Measurements from ENCODE around the gene G0S2. TPM values are rescaled to one million over a fixed set of nuclear protein-coding genes. Genes with fewer than 3 reads are reported as not detected.

The G0S2 gene
- total RNA-seq, 1 donor from 2014 or later = 1.0 TPM

DNA sequence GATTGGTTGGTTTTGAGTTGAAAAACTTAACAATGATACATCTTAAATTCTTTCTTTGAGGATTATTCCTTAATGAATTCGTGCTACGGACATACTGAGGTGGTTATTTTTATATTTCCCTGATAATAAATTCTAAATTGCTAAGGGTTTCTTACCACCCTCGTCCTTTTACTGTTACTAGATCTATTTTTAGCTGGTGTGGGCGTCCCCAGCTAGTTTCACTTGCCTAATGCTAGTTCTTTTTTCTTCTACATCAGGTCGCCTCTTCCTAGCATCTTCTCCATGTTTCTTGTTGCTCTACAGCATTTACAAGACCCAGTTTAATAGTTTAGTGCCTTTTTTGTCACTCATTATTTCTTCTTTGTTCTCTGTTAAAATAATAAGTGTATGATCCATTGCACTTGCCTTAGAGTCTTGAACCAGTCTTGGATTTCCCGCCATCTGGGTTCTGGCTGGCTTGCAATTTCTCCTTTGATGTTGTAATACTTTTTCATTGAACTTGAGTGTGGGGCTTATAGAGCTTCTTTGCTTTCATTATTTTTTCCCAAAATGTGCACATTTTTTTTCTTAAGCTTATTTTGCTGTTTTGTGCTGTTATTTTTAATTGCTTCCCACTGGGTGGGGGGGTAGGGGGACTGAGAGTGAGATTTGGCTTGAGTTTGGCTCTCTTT is 28.8 kb downstream of the G0S2 start:
- Mint-ChIP-seq H3K36me3 (ENCODE audit: low read depth) (no peaks in the 10 kb centered on the region), H3K4me1 (ENCODE audit: low read depth) (no peaks in the 10 kb centered on the region), H3K4me3 (ENCODE audit: unreplicated experiment) (no peak overlapping the region), H3K9me3 (ENCODE audit: low read depth) (no peaks in the 10 kb centered on the region), H3K27ac (ENCODE audit: unreplicated experiment) (no peak overlapping the region), H3K27me3 (ENCODE audit: low read depth) (peaks cover 83% of the 10 kb centered on the region)
- no peak for DNase-seq (ENCODE audit: low spot score)
- TF ChIP-seq, protein P1, sequence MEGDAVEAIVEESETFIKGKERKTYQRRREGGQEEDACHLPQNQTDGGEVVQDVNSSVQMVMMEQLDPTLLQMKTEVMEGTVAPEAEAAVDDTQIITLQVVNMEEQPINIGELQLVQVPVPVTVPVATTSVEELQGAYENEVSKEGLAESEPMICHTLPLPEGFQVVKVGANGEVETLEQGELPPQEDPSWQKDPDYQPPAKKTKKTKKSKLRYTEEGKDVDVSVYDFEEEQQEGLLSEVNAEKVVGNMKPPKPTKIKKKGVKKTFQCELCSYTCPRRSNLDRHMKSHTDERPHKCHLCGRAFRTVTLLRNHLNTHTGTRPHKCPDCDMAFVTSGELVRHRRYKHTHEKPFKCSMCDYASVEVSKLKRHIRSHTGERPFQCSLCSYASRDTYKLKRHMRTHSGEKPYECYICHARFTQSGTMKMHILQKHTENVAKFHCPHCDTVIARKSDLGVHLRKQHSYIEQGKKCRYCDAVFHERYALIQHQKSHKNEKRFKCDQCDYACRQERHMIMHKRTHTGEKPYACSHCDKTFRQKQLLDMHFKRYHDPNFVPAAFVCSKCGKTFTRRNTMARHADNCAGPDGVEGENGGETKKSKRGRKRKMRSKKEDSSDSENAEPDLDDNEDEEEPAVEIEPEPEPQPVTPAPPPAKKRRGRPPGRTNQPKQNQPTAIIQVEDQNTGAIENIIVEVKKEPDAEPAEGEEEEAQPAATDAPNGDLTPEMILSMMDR (IDR thresholded peaks at IDR 0.05) = no peak

DNA sequence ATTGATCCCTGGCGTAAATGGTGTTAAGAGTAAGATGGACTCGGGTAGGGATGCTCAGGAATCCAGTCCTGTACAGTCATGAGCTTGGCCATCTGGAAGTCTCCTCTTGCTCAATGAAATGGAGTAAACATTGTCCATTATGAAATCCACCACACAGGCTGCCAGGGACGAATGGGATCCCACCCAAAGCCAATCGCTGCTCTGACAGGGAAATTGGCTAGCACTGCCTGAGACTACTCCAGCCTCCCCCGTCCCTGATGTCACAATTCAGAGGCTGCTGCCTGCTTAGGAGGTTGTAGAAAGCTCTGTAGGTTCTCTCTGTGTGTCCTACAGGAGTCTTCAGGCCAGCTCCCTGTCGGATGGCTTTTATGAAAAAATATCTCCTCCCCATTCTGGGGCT is 29.4 kb downstream of the G0S2 start, which contains the start of gene HSD11B1:
Gene HSD11B1, plus strand, starts transcription at position 263 of the 400 bp plus-strand sequence. Its CDS starts 97 bp downstream, at position 360.
- H3K4me1 Mint-ChIP-seq (ENCODE audit: low read depth) = no peaks in the 10 kb centered on the region
- no peak for DNase-seq (ENCODE audit: low spot score)
- H3K36me3 Mint-ChIP-seq (ENCODE audit: low read depth) = no peaks in the 10 kb centered on the region
- H3K4me3 Mint-ChIP-seq (ENCODE audit: unreplicated experiment) = no peak within 1 kb of the TSS
- H3K27me3 Mint-ChIP-seq (ENCODE audit: low read depth) = peaks cover 83% of the 10 kb centered on the region
- H3K9me3 Mint-ChIP-seq (ENCODE audit: low read depth) = no peaks in the 10 kb centered on the region
- TF ChIP-seq, protein P1 (IDR thresholded peaks at IDR 0.05) = no peak
- H3K27ac Mint-ChIP-seq (ENCODE audit: unreplicated experiment) = no peak within 1 kb of the TSS

DNA sequence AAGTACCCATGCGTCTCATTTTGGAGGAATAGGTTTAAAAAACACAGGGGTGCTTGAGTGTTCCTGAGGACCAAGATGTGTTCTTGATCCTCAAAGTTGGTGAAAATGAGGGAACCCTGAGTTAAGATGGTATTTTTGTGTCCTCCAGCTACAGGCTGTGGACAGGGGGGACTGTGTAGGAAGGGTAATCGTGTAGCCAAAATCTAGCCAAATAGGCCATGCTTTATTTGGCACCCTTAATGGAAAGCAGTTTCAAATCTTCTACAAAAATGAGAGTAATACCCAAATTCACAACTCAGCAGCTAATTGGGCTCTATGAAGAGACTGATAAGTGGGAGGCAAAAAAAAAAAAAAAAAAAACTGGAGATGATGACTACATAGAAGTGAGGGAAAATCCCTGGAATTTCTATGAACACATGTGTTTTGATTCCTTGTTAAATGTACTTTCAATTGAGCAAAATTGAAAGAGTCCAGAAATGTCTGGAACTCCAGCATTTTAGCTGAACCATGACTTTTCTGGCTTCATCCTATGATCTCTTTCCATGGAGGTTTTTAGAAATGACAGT is 29.9 kb downstream of the G0S2 start:
- peaks cover 82% of the 10 kb centered on the region for H3K27me3 Mint-ChIP-seq (ENCODE audit: low read depth)
- no peak overlapping the region for H3K4me3 Mint-ChIP-seq (ENCODE audit: unreplicated experiment)
- H3K27ac Mint-ChIP-seq (ENCODE audit: unreplicated experiment) = no peak overlapping the region
- H3K4me1 Mint-ChIP-seq (ENCODE audit: low read depth) = no peaks in the 10 kb centered on the region
- DNase-seq (ENCODE audit: low spot score) = no peak
- H3K36me3 Mint-ChIP-seq (ENCODE audit: low read depth) = no peaks in the 10 kb centered on the region
- TF ChIP-seq, protein P1 (IDR thresholded peaks at IDR 0.05) = no peak
- H3K9me3 Mint-ChIP-seq (ENCODE audit: low read depth) = no peaks in the 10 kb centered on the region

DNA sequence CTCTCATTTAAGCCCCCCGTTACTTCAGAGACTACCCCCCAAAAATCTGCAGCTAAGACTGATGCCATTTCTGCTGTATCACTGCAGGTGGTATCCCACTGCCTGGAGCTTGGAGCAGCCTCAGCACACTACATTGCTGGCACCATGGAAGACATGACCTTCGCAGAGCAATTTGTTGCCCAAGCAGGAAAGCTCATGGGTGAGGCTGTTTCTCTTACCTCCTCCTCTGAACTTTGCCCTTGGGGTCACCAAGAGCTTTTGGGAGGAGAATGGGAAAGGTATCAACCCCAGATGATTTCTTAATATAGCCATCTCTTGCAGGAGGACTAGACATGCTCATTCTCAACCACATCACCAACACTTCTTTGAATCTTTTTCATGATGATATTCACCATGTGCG is 31.4 kb downstream of the G0S2 start:
- DNase-seq (ENCODE audit: low spot score) = no peak
- peaks cover 78% of the 10 kb centered on the region for H3K27me3 Mint-ChIP-seq (ENCODE audit: low read depth)
- TF ChIP-seq, protein P1 (IDR thresholded peaks at IDR 0.05) = no peak
- no peaks in the 10 kb centered on the region for H3K4me1 Mint-ChIP-seq (ENCODE audit: low read depth)
- H3K36me3 Mint-ChIP-seq (ENCODE audit: low read depth) = no peaks in the 10 kb centered on the region
- H3K4me3 Mint-ChIP-seq (ENCODE audit: unreplicated experiment) = no peak overlapping the region
- no peak overlapping the region for H3K27ac Mint-ChIP-seq (ENCODE audit: unreplicated experiment)
- H3K9me3 Mint-ChIP-seq (ENCODE audit: low read depth) = no peaks in the 10 kb centered on the region

DNA sequence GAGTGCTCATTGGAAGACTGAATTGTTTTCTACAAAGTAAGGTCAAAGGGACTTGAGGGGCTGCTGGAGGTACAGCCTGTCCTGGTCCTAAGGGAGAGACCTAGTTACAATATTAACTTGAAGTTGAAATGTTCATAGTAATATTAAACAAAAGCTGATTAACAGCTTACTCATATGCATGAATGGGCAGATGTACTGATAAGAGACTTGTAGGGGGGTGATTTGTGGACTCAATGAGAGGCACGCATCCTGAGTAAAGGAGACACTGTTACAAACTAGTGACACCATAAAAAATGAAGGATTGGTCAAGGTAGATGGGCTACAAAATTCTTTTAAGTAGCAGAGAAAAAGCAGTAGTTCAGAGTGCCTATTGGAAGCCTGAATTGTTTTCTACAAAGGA is 32.1 kb downstream of the G0S2 start:
- no peaks in the 10 kb centered on the region for H3K36me3 Mint-ChIP-seq (ENCODE audit: low read depth)
- TF ChIP-seq, protein P1 (IDR thresholded peaks at IDR 0.05) = no peak
- no peak overlapping the region for H3K27ac Mint-ChIP-seq (ENCODE audit: unreplicated experiment)
- no peaks in the 10 kb centered on the region for H3K9me3 Mint-ChIP-seq (ENCODE audit: low read depth)
- no peaks in the 10 kb centered on the region for H3K4me1 Mint-ChIP-seq (ENCODE audit: low read depth)
- no peak overlapping the region for H3K4me3 Mint-ChIP-seq (ENCODE audit: unreplicated experiment)
- no peak for DNase-seq (ENCODE audit: low spot score)
- H3K27me3 Mint-ChIP-seq (ENCODE audit: low read depth) = peaks cover 72% of the 10 kb centered on the region
